ENCODE data around the gene PSMB3. TPM values are rescaled to one million over a fixed set of nuclear protein-coding genes. Genes with fewer than 3 reads are reported as not detected.
A peak's percentile ranks its signal among the peaks of the same experiment; 100 is the strongest.

Gene PSMB3
- total RNA-seq, 2 donors from 2014 or later = 108 to 124 TPM

DNA sequence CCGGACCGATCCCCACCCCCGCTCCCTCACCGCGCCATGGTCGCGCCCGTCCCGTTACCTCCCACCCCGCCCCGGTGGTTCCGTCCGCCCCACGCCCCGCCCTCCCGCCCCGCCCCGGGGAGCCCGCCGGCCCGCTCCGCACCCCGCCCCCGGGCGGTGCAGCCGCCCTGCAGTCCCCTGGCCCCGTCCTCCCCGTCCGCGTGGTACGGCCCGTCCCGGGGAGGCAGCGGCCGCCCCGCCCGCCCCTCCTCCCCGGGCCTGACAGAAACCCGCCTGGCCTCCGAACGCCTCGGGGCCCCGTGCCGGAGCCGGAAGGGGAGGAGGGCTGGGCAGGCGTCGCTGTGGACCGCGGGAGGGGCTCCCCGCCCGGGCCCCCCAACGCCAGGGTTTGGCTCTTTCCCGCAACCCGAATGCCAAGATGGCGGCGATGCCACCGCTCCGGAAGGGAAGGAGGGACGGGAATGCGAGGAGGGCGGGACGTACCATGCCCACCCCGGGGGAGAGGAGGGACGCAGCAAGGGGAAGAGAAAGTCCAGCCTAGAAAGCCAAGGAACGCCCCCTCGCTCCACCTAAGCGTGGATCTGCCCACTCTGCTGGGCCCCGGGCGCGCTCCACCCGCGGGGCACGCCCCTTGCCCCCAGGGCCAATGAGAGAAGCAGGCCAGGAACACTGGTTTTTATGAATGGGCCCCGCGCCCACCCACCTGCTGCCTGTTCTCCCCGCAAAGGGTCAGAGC is 47.1 kb downstream of the PSMB3 start, which contains the start of gene PIP4K2B:
Gene PIP4K2B (minus strand): TSS at position 56 of the 736 bp plus-strand sequence. CDS start 132 bp downstream, outside the sequence.
- DNase-seq (ENCODE audit: low spot score) = peak; percentile 87
- Histone ChIP-seq H3K9me3 (no peaks in the 10 kb centered on the region), H3K36me3 (peaks cover 24% of the 10 kb centered on the region), H3K27ac (peak within 1 kb of the TSS; percentile 97 to 99), H3K4me3 (peak within 1 kb of the TSS; percentile 93), H3K4me1 (ENCODE audit: control insufficient read depth in 1 of 2, low read depth in 2 of 2) (peaks cover 19 to 37% of the 10 kb centered on the region in 2 donors), H3K27me3 (replicated peaks; ENCODE audit: insufficient read depth) (no peaks in the 10 kb centered on the region)
- peak; percentile 89 for ATAC-seq (ENCODE audit: insufficient number of reproducible peaks, low FRiP score, low read depth)
- TF ChIP-seq, protein P1, sequence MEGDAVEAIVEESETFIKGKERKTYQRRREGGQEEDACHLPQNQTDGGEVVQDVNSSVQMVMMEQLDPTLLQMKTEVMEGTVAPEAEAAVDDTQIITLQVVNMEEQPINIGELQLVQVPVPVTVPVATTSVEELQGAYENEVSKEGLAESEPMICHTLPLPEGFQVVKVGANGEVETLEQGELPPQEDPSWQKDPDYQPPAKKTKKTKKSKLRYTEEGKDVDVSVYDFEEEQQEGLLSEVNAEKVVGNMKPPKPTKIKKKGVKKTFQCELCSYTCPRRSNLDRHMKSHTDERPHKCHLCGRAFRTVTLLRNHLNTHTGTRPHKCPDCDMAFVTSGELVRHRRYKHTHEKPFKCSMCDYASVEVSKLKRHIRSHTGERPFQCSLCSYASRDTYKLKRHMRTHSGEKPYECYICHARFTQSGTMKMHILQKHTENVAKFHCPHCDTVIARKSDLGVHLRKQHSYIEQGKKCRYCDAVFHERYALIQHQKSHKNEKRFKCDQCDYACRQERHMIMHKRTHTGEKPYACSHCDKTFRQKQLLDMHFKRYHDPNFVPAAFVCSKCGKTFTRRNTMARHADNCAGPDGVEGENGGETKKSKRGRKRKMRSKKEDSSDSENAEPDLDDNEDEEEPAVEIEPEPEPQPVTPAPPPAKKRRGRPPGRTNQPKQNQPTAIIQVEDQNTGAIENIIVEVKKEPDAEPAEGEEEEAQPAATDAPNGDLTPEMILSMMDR (IDR thresholded peaks at IDR 0.05) = no peak

DNA sequence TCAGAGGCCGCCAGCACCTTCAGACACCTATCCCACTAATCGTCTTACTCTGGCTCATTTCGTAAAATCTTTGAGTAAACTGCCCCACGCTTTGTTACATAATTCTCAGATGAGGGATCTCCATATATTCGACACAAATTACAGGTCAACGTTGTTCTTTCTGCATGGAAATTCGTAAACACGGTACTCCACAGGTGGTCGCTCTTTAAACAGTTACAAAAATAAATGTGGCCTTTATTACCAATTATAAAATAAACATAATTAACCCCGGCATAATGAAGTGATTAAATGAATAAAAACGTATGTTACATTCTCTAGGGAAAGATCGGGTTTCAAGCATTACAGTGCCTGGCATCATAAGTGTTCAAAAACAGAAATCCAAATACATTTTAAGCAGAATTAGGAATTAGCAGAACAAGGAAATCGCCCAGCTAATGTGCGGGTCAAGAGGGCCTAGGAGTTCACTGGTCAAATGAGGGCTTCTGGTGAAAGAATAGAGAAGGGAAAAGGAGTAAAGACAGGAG is 47.8 kb downstream of the PSMB3 start:
- ATAC-seq (ENCODE audit: insufficient number of reproducible peaks, low FRiP score, low read depth) (peak; percentile 25), DNase-seq (ENCODE audit: low spot score) (no peak)
- no peaks in the 10 kb centered on the region for H3K9me3 ChIP-seq
- H3K4me3 ChIP-seq = peak overlapping the region; percentile 93
- H3K4me1 ChIP-seq (ENCODE audit: control insufficient read depth in 1 of 2, low read depth in 2 of 2) = peaks cover 19 to 36% of the 10 kb centered on the region in 2 donors
- TF ChIP-seq, protein P1 (IDR thresholded peaks at IDR 0.05) = no peak
- H3K27ac ChIP-seq = peak overlapping the region; percentile 42 to 97
- peaks cover 28% of the 10 kb centered on the region for H3K36me3 ChIP-seq
- H3K27me3 ChIP-seq (replicated peaks; ENCODE audit: insufficient read depth) = no peaks in the 10 kb centered on the region

DNA sequence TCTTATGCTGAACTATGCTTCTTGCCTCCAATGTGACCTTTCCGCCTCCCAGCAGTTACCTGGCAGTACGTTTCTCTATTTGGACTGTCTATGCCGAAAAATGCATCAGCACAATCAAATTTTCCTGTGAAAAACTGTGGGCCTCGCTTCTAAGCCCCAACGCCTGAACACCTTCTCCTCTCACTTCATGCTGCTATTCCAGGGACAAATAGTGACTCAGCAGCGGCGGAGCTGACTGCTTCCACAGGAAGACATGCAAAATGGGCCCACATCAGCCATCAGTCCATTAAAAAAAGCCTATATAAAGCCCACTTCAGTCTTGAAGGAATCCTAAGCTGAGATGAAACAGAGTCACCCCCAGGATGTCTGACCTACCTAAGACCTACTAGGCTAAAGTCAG is 57.3 kb downstream of the PSMB3 start:
- no peak overlapping the region for H3K4me3 ChIP-seq
- no peak overlapping the region for H3K27ac ChIP-seq
- ATAC-seq (ENCODE audit: insufficient number of reproducible peaks, low FRiP score, low read depth) (no peak), DNase-seq (ENCODE audit: low spot score) (no peak)
- no peaks in the 10 kb centered on the region for H3K27me3 ChIP-seq (replicated peaks; ENCODE audit: insufficient read depth)
- H3K36me3 ChIP-seq = peaks cover 80% of the 10 kb centered on the region
- H3K4me1 ChIP-seq (ENCODE audit: control insufficient read depth in 1 of 2, low read depth in 2 of 2) = no peaks in the 10 kb centered on the region
- H3K9me3 ChIP-seq = no peaks in the 10 kb centered on the region
- TF ChIP-seq, protein P1 (IDR thresholded peaks at IDR 0.05) = no peak

Other genes with a start within 250 kb of the PSMB3 start
- gene SRCIN1, start 146.8 kb upstream of the PSMB3 start, total RNA-seq = not detected
- 1 to 10 TPM in 1 of 2 donors, under 1 TPM in 1; 0.54 to 3.3 TPM for gene EPOP, start 77.8 kb upstream of the PSMB3 start, total RNA-seq
- gene MLLT6, start 47.5 kb upstream of the PSMB3 start, total RNA-seq = 100 to 1,000 TPM; 113 to 201 TPM
- gene CISD3, start 22.4 kb upstream of the PSMB3 start, total RNA-seq = 1 to 10 TPM; 9.3 to 9.6 TPM
- gene PCGF2, start 4.4 kb upstream of the PSMB3 start, total RNA-seq = 10 to 100 TPM; 14.1 to 28.4 TPM
- 10 to 100 TPM; 56.9 to 82.0 TPM for gene PIP4K2B, start 46.8 kb downstream of the PSMB3 start, total RNA-seq
- gene CWC25, start 72.6 kb downstream of the PSMB3 start, total RNA-seq = 10 to 100 TPM; 28.0 to 29.1 TPM
- gene RPL23, start 101.0 kb downstream of the PSMB3 start, total RNA-seq = 100 to 1,000 TPM; 870 to 981 TPM
- 100 to 1,000 TPM in 1 of 2 donors, 10 to 100 TPM in 1; 87.2 to 219 TPM for gene LASP1, start 117.3 kb downstream of the PSMB3 start, total RNA-seq
- gene FBXO47, start 214.7 kb downstream of the PSMB3 start, total RNA-seq = not detected